ENCODE data around the gene FUBP3. TPM values are rescaled to one million over a fixed set of nuclear protein-coding genes. Genes with fewer than 3 reads are reported as not detected.
A peak's percentile ranks its signal among the peaks of the same experiment; 100 is the strongest.

The FUBP3 gene
- total RNA-seq, 1 experiment from 2014 or later = 78.6 TPM

GRCh38 chr9:130681769-130682420 is 102.5 kb downstream of the FUBP3 start:
- no peak overlapping the region for H3T11ph ChIP-seq (ENCODE audit: low read length)
- no peak overlapping the region for H3K27ac ChIP-seq (ENCODE audit: insufficient read length, low read depth, low read length)
- H3K27me3 Mint-ChIP-seq (ENCODE audit: low read depth) = peaks cover 55% of the 10 kb centered on the region
- H3K27me3 ChIP-seq (ENCODE audit: insufficient read depth, low read length) = peaks cover 10% of the 10 kb centered on the region
- peak overlapping the region; percentile 25 for H3K4me2 ChIP-seq (ENCODE audit: insufficient read depth, insufficient read length, low read length)
- no peak overlapping the region for H3K18ac ChIP-seq (ENCODE audit: insufficient read length, low read depth, low read length)
- H3K56ac ChIP-seq (ENCODE audit: insufficient read length, low read depth, low read length) = no peak overlapping the region
- no peak overlapping the region for H3K23ac ChIP-seq (ENCODE audit: insufficient read length, low read depth, low read length)
- WGBS (ENCODE audit: extremely low coverage, insufficient read length, low lambda C conversion rate) = no CpG with 5 or more reads among the region's 45 CpGs
- H3K79me2 ChIP-seq (ENCODE audit: insufficient read depth, low read length) = no peaks in the 10 kb centered on the region
- H3K23me2 ChIP-seq (ENCODE audit: insufficient read length, low read depth, low read length, poor library complexity, severe bottlenecking) = peaks cover 6% of the 10 kb centered on the region
- H2BK15ac ChIP-seq (ENCODE audit: low read depth, low read length) = no peak overlapping the region
- no peak overlapping the region for H2BK5ac ChIP-seq (ENCODE audit: insufficient read length, low read length)
- no peak overlapping the region for H3K27ac Mint-ChIP-seq
- peak; percentile 57 for DNase-seq
- no peaks in the 10 kb centered on the region for H3K79me1 ChIP-seq (ENCODE audit: insufficient read depth, low read depth, low read length, poor library complexity, severe bottlenecking)
- no peaks in the 10 kb centered on the region for H3K4me1 ChIP-seq (ENCODE audit: insufficient read depth, low read length)
- no peaks in the 10 kb centered on the region for H4K20me1 ChIP-seq (ENCODE audit: control insufficient read depth, insufficient read depth, insufficient read length)
- peaks cover 8 to 10% of the 10 kb centered on the region in 2 experiments for H3K9me3 Mint-ChIP-seq
- no peak for TF ChIP-seq CTCF (conservative IDR thresholded peaks at IDR 0.05)
- no peak overlapping the region for H2AK5ac ChIP-seq (ENCODE audit: insufficient read length, low read length)
- H3K4me1 Mint-ChIP-seq = peaks cover 2 to 3% of the 10 kb centered on the region in 2 experiments; a peak in 2 of 4 replicates
- no peak overlapping the region for H2AFZ ChIP-seq (ENCODE audit: low read length)
- no peak overlapping the region for H4K8ac ChIP-seq (replicated peaks; ENCODE audit: insufficient read length, low read depth, low read length)
- H3K14ac ChIP-seq (ENCODE audit: insufficient read depth, low read length) = no peak overlapping the region
- H4K5ac ChIP-seq (ENCODE audit: insufficient read length, low read depth, low read length) = no peak overlapping the region
- H3K9me3 ChIP-seq (ENCODE audit: control insufficient read depth, low read depth, low read length) = no peaks in the 10 kb centered on the region
- H3K4me3 Mint-ChIP-seq = peak overlapping the region; percentile 60 to 85
- no peak overlapping the region for H4K91ac ChIP-seq (ENCODE audit: insufficient read length, low read depth, low read length)
- no peak overlapping the region for H3K9ac ChIP-seq (ENCODE audit: extremely low read depth, insufficient read length, low read length)
- no peak overlapping the region for H2BK120ac ChIP-seq (ENCODE audit: low read depth, low read length, poor library complexity, severe bottlenecking)
- no peaks in the 10 kb centered on the region; a peak in 1 of 7 replicates for H3K36me3 Mint-ChIP-seq (ENCODE audit: insufficient read depth in 1 of 3, low read depth in 3 of 3)
- no peak overlapping the region for H3K4ac ChIP-seq (ENCODE audit: low read depth, low read length)
- H2BK20ac ChIP-seq (ENCODE audit: low read depth, low read length, poor library complexity, severe bottlenecking) = no peak overlapping the region
- H2BK12ac ChIP-seq (ENCODE audit: insufficient read length, low read depth, low read length) = no peak overlapping the region

Measured in H9 (cell line).